GM18870 (cell line): ENCODE data around the gene CCDC141.
"Not testable (repeated sequence)": the region's sequence is repeated elsewhere in the genome, so short reads cannot be mapped to it uniquely, and the experiment has no call there.

Experiments used
- ATAC-seq: cut with Tn5 transposase; IDR thresholded peaks from one replicate; pipeline ENCODE4 v1.9.1; 2021; ENCODE audit warnings: moderate library complexity; ENCODE audit not compliant: unreplicated experiment

CCDC141 gene

GRCh38 chr2:179049546-179050311 is at the start of gene CCDC141:
CCDC141 (minus strand) TSS chr2:179050137; CDS start chr2:179049941, 196 bp downstream.
- peak; percentile 55 for ATAC-seq

- peak; percentile 31 for ATAC-seq
These were observed 48.2 kb upstream of the CCDC141 start for GRCh38 chr2:179098080-179098689.

GRCh38 chr2:179097131-179097530 is 47.2 kb upstream of the CCDC141 start:
- no peak for ATAC-seq

GRCh38 chr2:179096090-179096489 is 46.2 kb upstream of the CCDC141 start:
- peak; percentile 96 for ATAC-seq

GRCh38 chr2:179092912-179093311 is 43.0 kb upstream of the CCDC141 start:
- not testable (repeated sequence) for ATAC-seq

- no peak for ATAC-seq
These were observed 32.8 kb upstream of the CCDC141 start for GRCh38 chr2:179082697-179083096.

- ATAC-seq, result no peak
These were observed 32.0 kb upstream of the CCDC141 start for GRCh38 chr2:179081954-179082353.

GRCh38 chr2:179072527-179072926 is 22.6 kb upstream of the CCDC141 start:
- ATAC-seq, result no peak

GRCh38 chr2:179071810-179072355 is 21.9 kb upstream of the CCDC141 start:
- no peak for ATAC-seq

- ATAC-seq, result no peak
These were observed 21.0 kb upstream of the CCDC141 start for GRCh38 chr2:179070895-179071294.

- no peak for ATAC-seq
These were observed 19.7 kb upstream of the CCDC141 start for GRCh38 chr2:179069685-179070084.

GRCh38 chr2:179068991-179069643 is 19.2 kb upstream of the CCDC141 start:
- no peak for ATAC-seq

- peak; percentile 70 for ATAC-seq
These were observed 9.2 kb upstream of the CCDC141 start for GRCh38 chr2:179059026-179059700.

GRCh38 chr2:179057737-179058136 is 7.8 kb upstream of the CCDC141 start:
- ATAC-seq, result no peak

GRCh38 chr2:179053568-179053967 is 3.6 kb upstream of the CCDC141 start:
- not testable (repeated sequence) for ATAC-seq

GRCh38 chr2:179051250-179051649 is 1.3 kb upstream of the CCDC141 start:
- ATAC-seq, result no peak

- no peak for ATAC-seq
These were observed 818 bp upstream of the CCDC141 start for GRCh38 chr2:179050755-179051154.

- peak; percentile 39 for ATAC-seq
These were observed 763 bp downstream of the CCDC141 start for GRCh38 chr2:179049203-179049545.

GRCh38 chr2:179048099-179048498 is 1.8 kb downstream of the CCDC141 start:
- no peak for ATAC-seq

- not testable (repeated sequence) for ATAC-seq
These were observed 4.3 kb downstream of the CCDC141 start for GRCh38 chr2:179045602-179046001.

- ATAC-seq, result no peak
These were observed 5.4 kb downstream of the CCDC141 start for GRCh38 chr2:179044500-179044899.
